AG04450 (cell line): ENCODE results near the gene INHBC. TPM values are rescaled to one million over a fixed set of nuclear protein-coding genes. Genes with fewer than 3 reads are reported as not detected.
"Not testable (repeated sequence)": the region's sequence is repeated elsewhere in the genome, so short reads cannot be mapped to it uniquely, and the experiment has no call there.

Experiments
- CTCF ChIA-PET: fragments of 300-600, 350-600 bp; formaldehyde crosslinking; extraction: SDS; loops from one replicate; lab custom pipeline; 2022; ENCODE audit warnings: antibody characterized with exemption, inconsistent platforms; lab: Charles Lee
- POLR2A ChIA-PET: fragments of 350-600 bp; formaldehyde crosslinking; extraction: SDS; loops from one replicate; lab custom pipeline; 2021; ENCODE audit warnings: antibody characterized with exemption, inconsistent platforms; lab: Yijun Ruan, JAX
- DNase-seq: peaks from one replicate; pipeline ENCODE4 v3.0.0-alpha.2; 2011; ENCODE audit warnings: low read depth, low spot score
- H3K27ac ChIP-seq: one replicate; pipeline ENCODE4 v1.5.1; 2012; ENCODE audit warnings: low read depth, low read length, control low read depth
- H3K27me3 ChIP-seq: one replicate; pipeline ENCODE4 v1.6.0; 2012; ENCODE audit warnings: low read length; ENCODE audit not compliant: control insufficient read depth, insufficient read depth
- H3K4me3 ChIP-seq: 2 replicates; pipeline ENCODE4 v1.5.1; 2011; ENCODE audit warnings: mild to moderate bottlenecking, low read depth, low read length, control low read depth
- H3K9me3 ChIP-seq: 2 replicates; pipeline ENCODE4 v1.5.1; 2012; ENCODE audit warnings: low read length; ENCODE audit not compliant: control insufficient read depth, insufficient read depth
- CTCF ChIP-seq: IDR thresholded peaks from 2 replicates; pipeline ENCODE4 v1.5.1; 2011; ENCODE audit warnings: low read depth, low read length, control low read depth, inconsistent platforms
- polyA plus RNA-seq: library from polyadenylated mRNA; depleted of rRNA; stranded (reverse); fragments of >200 nt; gene quantifications from 2 replicates; pipeline ENCODE4 v1.2.3, GENCODE V29; 2011

INHBC gene
- polyA plus RNA-seq, 1 experiment = not detected

GRCh38 chr12:57441846-57442427, 7.4 kb downstream of the INHBC start:
- Histone ChIP-seq H3K4me3 (no peak overlapping the region), H3K27me3 (no peaks in the 10 kb centered on the region), H3K27ac (no peak overlapping the region), H3K9me3 (no peaks in the 10 kb centered on the region)
- CTCF ChIA-PET = interaction anchor here (1.3 kb wide), 1 partner anchor 11 kb away, joined by 6 read pairs; no protein-coding TSS in a partner anchor
- no peak for TF ChIP-seq CTCF
- no peak for DNase-seq
- POLR2A ChIA-PET = interaction anchor here (0.6 kb wide), 1 partner anchor 1194 kb away, joined by 4 read pairs; no protein-coding TSS in a partner anchor

DNA sequence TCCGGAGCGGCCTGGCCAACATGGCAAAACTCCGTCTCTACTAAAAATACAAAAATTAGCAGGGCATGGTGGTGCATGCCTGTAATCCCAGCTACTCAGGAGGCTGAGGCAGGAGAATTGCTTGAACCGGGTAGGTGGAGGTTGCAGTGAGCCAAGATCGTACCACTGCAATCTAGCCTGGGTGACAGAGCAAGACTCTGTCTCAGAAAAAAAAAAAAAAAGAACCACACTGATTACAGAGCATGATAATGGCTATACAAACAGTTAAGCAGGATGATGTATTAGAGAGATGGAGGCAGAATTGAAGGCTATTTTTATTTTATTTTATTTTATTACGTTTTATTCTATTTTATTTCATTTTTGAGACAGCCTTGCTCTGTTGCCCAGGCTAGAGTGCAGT, 9.8 kb downstream of the INHBC start:
- not testable (repeated sequence) for DNase-seq

GRCh38 chr12:57444744-57445143, 10.2 kb downstream of the INHBC start:
- no peaks in the 10 kb centered on the region for H3K27me3 ChIP-seq
- CTCF ChIA-PET = interaction anchor here (1.5 to 1.6 kb wide), 3 partner anchors 9 to 137 kb away, joined by 5 to 7 read pairs (median 6); no protein-coding TSS in a partner anchor
- no peak for DNase-seq
- POLR2A ChIA-PET = no interaction called here
- no peak overlapping the region for H3K4me3 ChIP-seq
- no peak for TF ChIP-seq CTCF
- H3K9me3 ChIP-seq = peaks cover 3% of the 10 kb centered on the region; the same call in 1 of the 2 replicates
- no peak overlapping the region for H3K27ac ChIP-seq

More for the DNA sequence above, 9.8 kb downstream of the INHBC start:
- H3K9me3 ChIP-seq, H3K27me3 ChIP-seq, H3K4me3 ChIP-seq, H3K27ac ChIP-seq, POLR2A ChIA-PET: not testable (repeated sequence)
- CTCF ChIA-PET = interaction anchor here (1.5 to 1.6 kb wide), 3 partner anchors 9 to 136 kb away, joined by 5 to 7 read pairs (median 6); no protein-coding TSS in a partner anchor

- TF ChIP-seq CTCF = no peak
- no peaks in the 10 kb centered on the region for H3K27me3 ChIP-seq
- H3K4me3 ChIP-seq = no peak overlapping the region
- H3K27ac ChIP-seq = no peak overlapping the region
- POLR2A ChIA-PET = no interaction called here
- H3K9me3 ChIP-seq = peaks cover 3% of the 10 kb centered on the region; the same call in 1 of the 2 replicates
- CTCF ChIA-PET = interaction anchor here (1.4 to 2.3 kb wide), 2 partner anchors 12 to 182 kb away, joined by 4 to 11 read pairs; partner anchors contain the start of gene GLI1
- DNase-seq = no peak
Observed at GRCh38 chr12:57446292-57446960, 11.8 kb downstream of the INHBC start.

DNA sequence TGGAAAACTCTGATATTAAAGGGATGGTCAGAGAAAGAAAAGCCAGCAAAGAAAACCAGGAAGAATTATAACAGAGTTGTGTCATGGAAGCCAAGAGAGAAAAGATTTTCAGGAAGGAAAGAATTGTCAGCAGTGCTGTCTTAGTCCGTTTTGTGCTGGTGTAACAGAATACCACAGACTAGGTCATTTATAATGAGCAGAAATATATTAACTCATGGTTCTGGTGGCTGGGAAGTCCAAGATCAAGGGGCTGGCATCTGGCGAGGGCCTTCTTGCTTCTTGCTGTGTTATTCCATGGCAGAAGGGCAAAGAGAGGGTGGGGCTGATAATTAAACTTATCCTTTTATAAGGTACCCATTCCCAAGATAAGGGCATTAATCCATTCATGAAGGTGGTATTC, 14.1 kb downstream of the INHBC start:
- no peaks in the 10 kb centered on the region for H3K27me3 ChIP-seq
- H3K9me3 ChIP-seq = peaks cover 3% of the 10 kb centered on the region; the same call in 1 of the 2 replicates
- H3K4me3 ChIP-seq = no peak overlapping the region
- no peak for TF ChIP-seq CTCF
- no peak overlapping the region for H3K27ac ChIP-seq
- ChIA-PET POLR2A (no interaction called here), CTCF (interaction anchor here (0.7 to 2.3 kb wide), 3 partner anchors 10 to 184 kb away, joined by 5 to 11 read pairs (median 7); partner anchors contain the start of gene GLI1)
- no peak for DNase-seq
